ENCODE measurements around the gene PLAGL2. TPM values are rescaled to one million over a fixed set of nuclear protein-coding genes. Genes with fewer than 3 reads are reported as not detected.
"Not testable (repeated sequence)": the region's sequence is repeated elsewhere in the genome, so short reads cannot be mapped to it uniquely, and the experiment has no call there.

Gene PLAGL2
- polyA plus RNA-seq, 1 donor from 2014 or later, result 4.8 TPM

DNA sequence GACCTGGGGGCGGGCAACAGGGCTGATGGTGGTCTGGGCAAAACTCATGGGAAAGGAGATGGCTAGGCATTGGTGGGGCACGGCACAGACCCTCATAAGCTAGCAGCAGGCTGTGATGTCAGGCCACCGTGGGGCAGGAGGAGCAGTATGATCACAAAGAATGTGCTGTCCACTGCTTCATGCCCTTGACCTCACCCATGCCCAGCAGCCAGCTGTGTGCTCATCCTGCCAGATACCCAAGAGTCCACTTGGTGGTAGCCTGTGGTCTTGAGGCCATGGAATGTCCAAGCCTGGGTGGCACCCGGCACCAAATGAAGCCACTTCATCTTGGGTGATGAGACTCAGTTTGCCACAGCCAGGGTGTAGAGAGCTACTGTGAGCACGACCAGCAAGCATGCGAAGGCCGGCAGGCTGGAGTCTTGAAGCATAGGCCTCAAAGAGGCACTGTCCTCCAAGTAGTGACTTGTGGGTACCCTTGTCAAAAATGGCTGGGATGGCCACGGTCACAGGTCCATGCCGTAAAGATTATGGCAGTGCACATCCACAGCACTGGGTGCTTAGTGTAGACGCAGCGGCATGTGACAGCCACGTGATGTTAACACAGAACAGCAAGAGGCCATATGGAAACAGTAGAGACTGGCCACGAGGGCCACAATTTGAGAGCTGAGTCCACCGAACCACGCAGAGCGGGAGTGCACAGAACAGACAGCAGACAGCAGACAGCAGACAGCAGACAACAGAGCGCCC is 19.0 kb downstream of the PLAGL2 start:
- Mint-ChIP-seq H3K27me3 (peaks cover 7% of the 10 kb centered on the region), H3K36me3 (peaks cover 4% of the 10 kb centered on the region), H3K9me3 (no peaks in the 10 kb centered on the region), H3K27ac (no peak overlapping the region), H3K4me1 (peaks cover 5 to 9% (median 7%) of the 10 kb centered on the region in 3 donors), H3K4me3 (peak overlapping the region; percentile 3 to 70 (median 51))

DNA sequence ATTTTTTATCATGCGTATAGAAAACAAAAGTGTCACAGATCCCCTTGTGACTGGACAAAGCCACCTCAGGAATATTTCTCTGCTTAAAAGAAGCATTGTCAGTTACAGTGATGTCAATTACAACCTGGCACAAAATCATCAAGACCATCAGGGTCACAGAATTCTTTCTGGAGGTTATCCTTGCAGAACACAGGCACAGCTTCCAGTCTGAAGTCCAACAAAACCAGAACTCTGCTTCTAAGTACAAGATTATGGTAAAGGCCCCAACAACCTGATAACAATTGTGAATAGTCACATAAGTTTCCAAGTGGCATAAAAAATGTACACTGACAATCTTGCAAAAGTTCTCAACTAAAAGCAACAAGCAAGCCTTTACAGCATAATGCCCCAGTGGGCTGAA is 21.0 kb downstream of the PLAGL2 start:
- Mint-ChIP-seq H3K36me3 (peaks cover 6% of the 10 kb centered on the region), H3K27ac (no peak overlapping the region), H3K9me3 (no peaks in the 10 kb centered on the region), H3K4me3 (no peak overlapping the region), H3K4me1 (peaks cover 4 to 7% (median 5%) of the 10 kb centered on the region in 3 donors), H3K27me3 (peaks cover 8% of the 10 kb centered on the region)

DNA sequence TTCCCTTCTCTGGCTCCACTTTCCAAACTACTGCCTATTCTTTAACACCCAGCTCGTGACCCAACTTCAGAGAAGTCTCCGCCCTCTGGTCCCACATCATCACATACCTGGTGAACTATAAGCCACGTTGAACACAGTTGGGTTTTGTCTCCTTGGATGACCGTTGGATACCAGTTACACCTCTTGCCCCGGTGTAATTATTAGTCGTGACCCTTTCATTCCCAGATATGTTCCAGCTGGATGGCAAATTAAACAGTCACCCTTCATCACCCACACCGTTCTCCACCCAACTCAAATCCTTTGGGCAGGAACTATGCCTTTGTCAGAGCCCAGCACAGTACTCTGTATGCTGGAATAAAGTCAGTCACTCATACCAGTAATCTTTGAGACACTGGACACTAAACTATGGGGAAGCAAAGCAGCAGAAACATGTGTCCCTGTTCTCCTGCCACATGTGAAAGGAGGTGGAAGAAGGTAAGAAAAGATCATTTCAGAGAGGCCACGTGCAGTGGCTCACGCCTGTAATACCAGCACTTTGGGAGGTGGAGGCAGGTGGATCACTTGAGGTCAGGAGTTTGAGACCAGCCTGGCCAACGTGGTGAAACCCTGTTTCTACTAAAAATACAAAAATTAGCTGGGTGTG is 22.5 kb downstream of the PLAGL2 start:
- H3K4me3 Mint-ChIP-seq, result no peak overlapping the region
- H3K36me3 Mint-ChIP-seq, result peaks cover 6% of the 10 kb centered on the region
- H3K27me3 Mint-ChIP-seq, result peaks cover 8% of the 10 kb centered on the region
- no peaks in the 10 kb centered on the region for H3K9me3 Mint-ChIP-seq
- no peak overlapping the region for H3K27ac Mint-ChIP-seq
- H3K4me1 Mint-ChIP-seq, result peaks cover 0 to 2% (median 2%) of the 10 kb centered on the region in 3 donors

DNA sequence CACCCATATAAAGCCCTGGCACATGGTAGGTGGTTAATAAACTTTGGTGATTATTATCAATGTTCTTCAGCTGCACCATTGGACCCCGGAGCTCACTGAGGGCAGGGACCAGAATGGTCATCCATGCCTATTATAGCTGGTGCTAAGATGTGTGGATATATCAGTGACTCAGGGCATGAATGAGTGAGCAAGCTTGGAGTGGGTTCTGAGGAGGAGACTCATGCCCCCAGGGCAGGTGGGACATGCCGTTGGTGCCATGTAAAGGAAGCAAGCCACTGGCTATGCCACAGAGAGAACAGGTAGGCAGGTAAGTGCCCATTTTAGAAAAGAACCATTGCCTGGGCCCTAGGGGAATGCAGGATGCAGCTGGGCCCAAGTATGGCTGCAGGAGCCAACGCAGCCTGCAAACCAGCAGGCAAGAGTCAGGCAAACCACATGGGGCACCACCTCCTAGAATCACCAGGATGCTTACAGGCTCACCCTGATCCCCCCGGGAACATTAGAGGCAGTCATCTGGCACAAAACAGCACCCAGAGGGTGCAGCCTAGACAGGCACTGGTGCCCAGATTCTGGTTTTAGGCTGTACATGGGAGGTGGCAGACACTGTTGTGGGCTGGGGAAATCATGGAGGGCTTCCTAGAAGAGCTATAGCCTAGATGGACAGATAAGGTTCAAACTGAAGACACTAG is 23.5 kb downstream of the PLAGL2 start:
- Mint-ChIP-seq H3K27ac (no peak overlapping the region), H3K9me3 (no peaks in the 10 kb centered on the region), H3K27me3 (peaks cover 6% of the 10 kb centered on the region), H3K4me3 (no peak overlapping the region), H3K4me1 (peaks cover 0 to 2% (median 0%) of the 10 kb centered on the region in 3 donors), H3K36me3 (peaks cover 4% of the 10 kb centered on the region)

DNA sequence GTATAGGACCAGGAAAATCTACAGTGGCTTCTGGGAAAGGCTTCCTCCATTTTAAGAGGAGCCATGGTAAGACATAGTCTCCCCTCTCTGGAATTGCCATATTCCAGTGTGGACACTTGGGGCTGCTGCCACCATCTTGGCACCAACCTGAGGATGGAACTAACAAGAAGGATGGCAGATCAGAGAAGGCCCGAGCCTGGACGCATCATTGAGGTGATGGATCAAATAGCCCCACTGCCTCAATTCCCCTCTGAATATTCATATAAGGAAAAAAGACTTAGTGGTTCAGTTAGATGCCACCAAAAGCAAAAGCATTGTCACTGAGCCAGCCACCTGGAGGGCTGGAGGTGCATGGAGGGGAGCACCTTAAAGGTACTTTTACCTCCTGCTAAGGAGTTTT is 25.9 kb downstream of the PLAGL2 start:
- Mint-ChIP-seq H3K4me3 (no peak overlapping the region), H3K36me3 (peaks cover 2% of the 10 kb centered on the region), H3K9me3 (no peaks in the 10 kb centered on the region), H3K27ac (no peak overlapping the region), H3K27me3 (peaks cover 6% of the 10 kb centered on the region), H3K4me1 (peaks cover 0 to 2% (median 0%) of the 10 kb centered on the region in 3 donors)

- no peak overlapping the region for H3K27ac Mint-ChIP-seq
- peaks cover 6% of the 10 kb centered on the region for H3K27me3 Mint-ChIP-seq
- H3K36me3 Mint-ChIP-seq, result peaks cover 2% of the 10 kb centered on the region
- H3K4me1 Mint-ChIP-seq, result peaks cover 0 to 2% (median 0%) of the 10 kb centered on the region in 3 donors
- H3K9me3 Mint-ChIP-seq, result no peaks in the 10 kb centered on the region
- no peak overlapping the region for H3K4me3 Mint-ChIP-seq
Measured at GRCh38 chr20:32179934-32180333, 27.6 kb downstream of the PLAGL2 start.

DNA sequence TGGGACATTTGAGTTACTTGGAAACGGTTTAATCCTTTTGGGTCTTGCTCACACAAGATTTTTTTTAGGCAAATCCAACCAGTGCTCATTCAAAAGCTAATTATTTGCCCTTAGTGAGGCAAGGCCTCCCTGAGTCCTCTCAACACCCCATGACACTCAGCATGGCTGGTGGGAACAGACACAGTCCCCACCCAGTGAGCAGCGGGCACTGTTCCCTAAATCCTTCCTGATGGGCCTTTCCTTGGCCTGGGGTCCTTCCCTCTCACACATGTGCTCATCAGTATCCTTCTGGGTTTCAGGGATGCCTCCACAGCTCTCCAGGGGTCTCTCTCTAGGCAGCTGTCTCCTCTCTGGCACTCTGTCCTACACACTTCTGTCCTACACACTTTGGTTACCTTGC is 28.0 kb downstream of the PLAGL2 start:
- Mint-ChIP-seq H3K4me3 (no peak overlapping the region), H3K27me3 (peaks cover 6% of the 10 kb centered on the region), H3K27ac (no peak overlapping the region), H3K9me3 (no peaks in the 10 kb centered on the region), H3K36me3 (peaks cover 2% of the 10 kb centered on the region), H3K4me1 (peaks cover 0 to 2% (median 0%) of the 10 kb centered on the region in 3 donors)

GRCh38 chr20:32177696-32178095 is 29.8 kb downstream of the PLAGL2 start:
- not testable (repeated sequence) for H3K4me1 Mint-ChIP-seq, H3K27me3 Mint-ChIP-seq

GRCh38 chr20:32168184-32168910 is 39.2 kb downstream of the PLAGL2 start:
- no peak overlapping the region for H3K4me3 Mint-ChIP-seq
- H3K36me3 Mint-ChIP-seq, result peaks cover 8% of the 10 kb centered on the region
- no peaks in the 10 kb centered on the region for H3K27me3 Mint-ChIP-seq
- no peak overlapping the region for H3K27ac Mint-ChIP-seq
- peaks cover 3 to 4% (median 3%) of the 10 kb centered on the region in 3 donors for H3K4me1 Mint-ChIP-seq
- no peaks in the 10 kb centered on the region for H3K9me3 Mint-ChIP-seq

More at GRCh38 chr20:32177696-32178095, 29.8 kb downstream of the PLAGL2 start:
- Mint-ChIP-seq H3K27ac (peak overlapping the region in 1 of 3 donors; percentile 31), H3K4me3 (peak overlapping the region in 1 of 4 donors; percentile 17)
- H3K36me3 Mint-ChIP-seq, H3K9me3 Mint-ChIP-seq: not testable (repeated sequence)

- H3K9me3 Mint-ChIP-seq, result no peaks in the 10 kb centered on the region
- no peaks in the 10 kb centered on the region for H3K27me3 Mint-ChIP-seq
- H3K4me3 Mint-ChIP-seq, result no peak overlapping the region
- peaks cover 3 to 4% (median 3%) of the 10 kb centered on the region in 3 donors for H3K4me1 Mint-ChIP-seq
- H3K27ac Mint-ChIP-seq, result peak overlapping the region in 2 of 3 donors; percentile 46
- H3K36me3 Mint-ChIP-seq, result peaks cover 9% of the 10 kb centered on the region
Measured at GRCh38 chr20:32167552-32167951, 40.0 kb downstream of the PLAGL2 start.

- no peaks in the 10 kb centered on the region for H3K9me3 Mint-ChIP-seq
- peaks cover 13% of the 10 kb centered on the region for H3K36me3 Mint-ChIP-seq
- peaks cover 3 to 4% (median 3%) of the 10 kb centered on the region in 3 donors for H3K4me1 Mint-ChIP-seq
- no peaks in the 10 kb centered on the region for H3K27me3 Mint-ChIP-seq
- H3K4me3 Mint-ChIP-seq, result no peak overlapping the region
- peak overlapping the region in 1 of 3 donors; percentile 46 for H3K27ac Mint-ChIP-seq
Measured at GRCh38 chr20:32165836-32166545, 41.6 kb downstream of the PLAGL2 start.

GRCh38 chr20:32164984-32165735 is 42.4 kb downstream of the PLAGL2 start:
- Mint-ChIP-seq H3K36me3 (peaks cover 15% of the 10 kb centered on the region), H3K27ac (peak overlapping the region in 1 of 3 donors; percentile 9), H3K9me3 (no peaks in the 10 kb centered on the region), H3K27me3 (no peaks in the 10 kb centered on the region), H3K4me1 (peaks cover 1 to 3% (median 3%) of the 10 kb centered on the region in 3 donors), H3K4me3 (no peak overlapping the region)

- peaks cover 15% of the 10 kb centered on the region for H3K36me3 Mint-ChIP-seq
- H3K27me3 Mint-ChIP-seq, result no peaks in the 10 kb centered on the region
- peak overlapping the region in 2 of 3 donors; percentile 25 to 81 for H3K27ac Mint-ChIP-seq
- no peak overlapping the region for H3K4me3 Mint-ChIP-seq
- H3K4me1 Mint-ChIP-seq, result no peaks in the 10 kb centered on the region
- H3K9me3 Mint-ChIP-seq, result no peaks in the 10 kb centered on the region
Measured at GRCh38 chr20:32163951-32164350, 43.6 kb downstream of the PLAGL2 start.

GRCh38 chr20:32162351-32162750 is 45.2 kb downstream of the PLAGL2 start:
- Mint-ChIP-seq H3K4me3 (no peak overlapping the region), H3K4me1 (no peaks in the 10 kb centered on the region), H3K36me3 (peaks cover 15% of the 10 kb centered on the region), H3K27ac (no peak overlapping the region), H3K9me3 (no peaks in the 10 kb centered on the region), H3K27me3 (no peaks in the 10 kb centered on the region)

All from IgD-negative memory B cell (primary cell).